ENCODE data around the gene PRSS12.

DNA sequence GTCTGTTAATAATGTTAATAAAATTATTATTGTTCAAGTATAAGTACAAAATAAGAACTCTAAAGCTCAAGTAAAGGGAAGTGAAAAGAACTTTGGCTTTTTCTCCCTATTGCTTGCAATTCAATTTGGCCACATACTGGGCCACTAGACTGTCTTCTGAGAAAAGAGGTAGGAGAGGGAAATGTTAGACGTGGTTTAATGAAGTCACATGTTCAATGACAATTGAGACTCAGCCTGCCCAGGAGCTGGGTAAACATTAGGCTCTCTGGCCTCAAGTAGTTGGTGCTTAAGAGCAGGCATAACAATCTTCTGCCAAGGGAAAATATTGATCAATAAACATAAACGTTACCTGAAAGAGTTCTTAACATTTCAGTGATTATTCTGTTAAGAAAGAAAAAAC, 15.1 kb upstream of the PRSS12 start:
- TF ChIP-seq, protein P1, sequence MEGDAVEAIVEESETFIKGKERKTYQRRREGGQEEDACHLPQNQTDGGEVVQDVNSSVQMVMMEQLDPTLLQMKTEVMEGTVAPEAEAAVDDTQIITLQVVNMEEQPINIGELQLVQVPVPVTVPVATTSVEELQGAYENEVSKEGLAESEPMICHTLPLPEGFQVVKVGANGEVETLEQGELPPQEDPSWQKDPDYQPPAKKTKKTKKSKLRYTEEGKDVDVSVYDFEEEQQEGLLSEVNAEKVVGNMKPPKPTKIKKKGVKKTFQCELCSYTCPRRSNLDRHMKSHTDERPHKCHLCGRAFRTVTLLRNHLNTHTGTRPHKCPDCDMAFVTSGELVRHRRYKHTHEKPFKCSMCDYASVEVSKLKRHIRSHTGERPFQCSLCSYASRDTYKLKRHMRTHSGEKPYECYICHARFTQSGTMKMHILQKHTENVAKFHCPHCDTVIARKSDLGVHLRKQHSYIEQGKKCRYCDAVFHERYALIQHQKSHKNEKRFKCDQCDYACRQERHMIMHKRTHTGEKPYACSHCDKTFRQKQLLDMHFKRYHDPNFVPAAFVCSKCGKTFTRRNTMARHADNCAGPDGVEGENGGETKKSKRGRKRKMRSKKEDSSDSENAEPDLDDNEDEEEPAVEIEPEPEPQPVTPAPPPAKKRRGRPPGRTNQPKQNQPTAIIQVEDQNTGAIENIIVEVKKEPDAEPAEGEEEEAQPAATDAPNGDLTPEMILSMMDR (IDR thresholded peaks at IDR 0.05) = no peak
- TF ChIP-seq POLR2A (IDR thresholded peaks at IDR 0.05) = no peak
- no peak for TF ChIP-seq POLR2AphosphoS5 (IDR thresholded peaks at IDR 0.05)
